Measurements from ENCODE around the gene CHD9. TPM values are rescaled to one million over a fixed set of nuclear protein-coding genes. Genes with fewer than 3 reads are reported as not detected.

Gene CHD9
- total RNA-seq, 4 donors from 2014 or later = 29.0 to 68.5 (median 37.3) TPM

DNA sequence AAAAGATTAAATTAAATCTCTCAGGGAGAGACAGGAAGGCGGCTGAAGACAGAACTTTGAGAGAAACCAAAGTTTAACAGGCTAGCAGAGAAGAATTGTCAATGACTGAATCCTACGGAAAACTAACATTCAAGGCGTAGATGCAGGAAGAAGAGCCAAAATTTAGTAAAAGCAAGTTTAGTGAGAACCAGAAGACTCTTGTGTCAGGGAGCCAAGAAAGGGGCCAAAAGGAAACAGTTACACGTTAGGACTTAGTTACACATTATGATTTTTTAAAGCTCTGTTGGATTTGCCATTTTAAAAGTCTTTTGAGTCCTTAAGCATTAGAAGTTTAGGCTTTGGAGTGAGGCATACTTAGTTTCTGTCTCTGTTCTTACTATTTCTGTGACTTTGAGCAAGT, 164.6 kb downstream of the CHD9 start:
- no peak overlapping the region for H3K4me3 ChIP-seq
- peaks cover 6 to 70% (median 24%) of the 10 kb centered on the region in 3 donors for H3K4me1 ChIP-seq
- intact Hi-C loops (cut with DNase I) = no loop called here
- TF ChIP-seq, protein P1, sequence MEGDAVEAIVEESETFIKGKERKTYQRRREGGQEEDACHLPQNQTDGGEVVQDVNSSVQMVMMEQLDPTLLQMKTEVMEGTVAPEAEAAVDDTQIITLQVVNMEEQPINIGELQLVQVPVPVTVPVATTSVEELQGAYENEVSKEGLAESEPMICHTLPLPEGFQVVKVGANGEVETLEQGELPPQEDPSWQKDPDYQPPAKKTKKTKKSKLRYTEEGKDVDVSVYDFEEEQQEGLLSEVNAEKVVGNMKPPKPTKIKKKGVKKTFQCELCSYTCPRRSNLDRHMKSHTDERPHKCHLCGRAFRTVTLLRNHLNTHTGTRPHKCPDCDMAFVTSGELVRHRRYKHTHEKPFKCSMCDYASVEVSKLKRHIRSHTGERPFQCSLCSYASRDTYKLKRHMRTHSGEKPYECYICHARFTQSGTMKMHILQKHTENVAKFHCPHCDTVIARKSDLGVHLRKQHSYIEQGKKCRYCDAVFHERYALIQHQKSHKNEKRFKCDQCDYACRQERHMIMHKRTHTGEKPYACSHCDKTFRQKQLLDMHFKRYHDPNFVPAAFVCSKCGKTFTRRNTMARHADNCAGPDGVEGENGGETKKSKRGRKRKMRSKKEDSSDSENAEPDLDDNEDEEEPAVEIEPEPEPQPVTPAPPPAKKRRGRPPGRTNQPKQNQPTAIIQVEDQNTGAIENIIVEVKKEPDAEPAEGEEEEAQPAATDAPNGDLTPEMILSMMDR (IDR thresholded peaks at IDR 0.05) = no peak
- TF ChIP-seq POLR2A (IDR thresholded peaks at IDR 0.05) = no peak
- peak overlapping the region; percentile 17 to 70 (median 62) for H3K27ac ChIP-seq
- H3K27me3 ChIP-seq = no peaks in the 10 kb centered on the region
- no peaks in the 10 kb centered on the region for H3K9me3 ChIP-seq
- WGBS, 2 donors = 35 to 49% methylated on average over 4 of the region's 4 CpGs
- H3K36me3 ChIP-seq = peaks cover 0 to 29% (median 0%) of the 10 kb centered on the region in 3 donors
- DNase-seq = no peak

DNA sequence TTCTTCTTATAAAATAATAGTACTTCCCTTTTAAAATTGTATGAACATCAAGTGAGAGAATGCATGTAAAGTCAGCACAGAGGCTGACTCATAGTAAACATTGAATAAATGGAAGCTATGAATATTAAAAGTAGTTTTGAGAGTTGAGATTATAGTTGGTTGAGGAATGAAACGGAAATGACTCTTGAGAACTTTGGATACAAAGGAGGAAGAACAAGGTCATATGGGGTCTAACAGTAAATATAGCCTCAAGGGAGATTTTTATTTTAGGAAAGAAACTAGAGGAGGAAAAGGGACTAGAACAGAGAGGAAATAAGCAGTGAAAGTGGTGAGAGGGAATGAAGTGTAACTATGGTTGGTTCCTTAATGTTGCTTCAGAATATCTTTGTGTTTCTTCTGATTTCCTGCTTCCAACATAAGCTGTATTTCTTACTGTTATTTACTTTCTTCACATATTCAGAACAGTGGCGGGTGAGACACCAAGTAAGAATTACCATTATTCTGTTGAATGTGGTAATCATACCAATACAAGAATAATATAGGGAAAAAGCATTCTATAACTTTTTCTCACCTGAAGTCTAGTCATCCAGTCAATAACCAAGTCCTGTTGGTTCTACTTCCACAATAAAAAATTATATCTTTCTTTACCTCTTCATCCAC, 165.1 kb downstream of the CHD9 start:
- WGBS, 2 donors = 40 to 48% methylated on average over 2 of the region's 2 CpGs
- H3K4me1 ChIP-seq = peaks cover 6 to 73% (median 24%) of the 10 kb centered on the region in 3 donors
- TF ChIP-seq, protein P1 (IDR thresholded peaks at IDR 0.05) = no peak
- TF ChIP-seq POLR2A (IDR thresholded peaks at IDR 0.05) = no peak
- no peak overlapping the region for H3K4me3 ChIP-seq
- H3K9me3 ChIP-seq = no peaks in the 10 kb centered on the region
- no peak for DNase-seq
- intact Hi-C loops (cut with DNase I) = no loop called here
- H3K36me3 ChIP-seq = peaks cover 0 to 32% (median 0%) of the 10 kb centered on the region in 3 donors
- peak overlapping the region; percentile 32 to 70 (median 62) for H3K27ac ChIP-seq
- no peaks in the 10 kb centered on the region for H3K27me3 ChIP-seq

DNA sequence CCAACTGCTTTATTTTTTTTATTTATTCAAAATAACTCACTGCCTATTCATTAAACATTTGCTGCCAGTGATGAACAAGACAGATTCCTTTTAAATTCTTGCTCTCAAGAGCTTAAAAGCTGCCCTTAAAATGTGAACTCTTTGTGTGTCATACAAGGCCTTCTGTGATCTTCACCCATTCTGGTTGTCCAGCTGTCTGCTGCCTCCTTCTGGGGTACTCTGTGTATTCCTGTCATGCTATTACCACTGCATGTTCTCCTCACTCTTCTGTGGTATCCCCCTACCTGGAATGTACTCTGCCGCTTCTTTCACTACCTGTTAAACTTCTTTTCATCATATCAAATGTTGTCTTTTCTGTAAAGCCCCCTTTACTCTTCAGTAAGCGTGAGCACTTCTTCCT, 165.8 kb downstream of the CHD9 start:
- H3K27me3 ChIP-seq = no peaks in the 10 kb centered on the region
- DNase-seq = no peak
- no peak overlapping the region for H3K4me3 ChIP-seq
- intact Hi-C loops (cut with DNase I) = no loop called here
- peak overlapping the region; percentile 32 to 70 (median 62) for H3K27ac ChIP-seq
- peaks cover 6 to 70% (median 22%) of the 10 kb centered on the region in 3 donors for H3K4me1 ChIP-seq
- H3K36me3 ChIP-seq = peaks cover 0 to 34% (median 0%) of the 10 kb centered on the region in 3 donors
- 78 to 96% methylated on average over 2 of the region's 2 CpGs for WGBS, 2 donors
- TF ChIP-seq, protein P1 (IDR thresholded peaks at IDR 0.05) = peak in 1 of 6 experiments; percentile 4
- TF ChIP-seq POLR2A (IDR thresholded peaks at IDR 0.05) = no peak
- no peaks in the 10 kb centered on the region for H3K9me3 ChIP-seq

DNA sequence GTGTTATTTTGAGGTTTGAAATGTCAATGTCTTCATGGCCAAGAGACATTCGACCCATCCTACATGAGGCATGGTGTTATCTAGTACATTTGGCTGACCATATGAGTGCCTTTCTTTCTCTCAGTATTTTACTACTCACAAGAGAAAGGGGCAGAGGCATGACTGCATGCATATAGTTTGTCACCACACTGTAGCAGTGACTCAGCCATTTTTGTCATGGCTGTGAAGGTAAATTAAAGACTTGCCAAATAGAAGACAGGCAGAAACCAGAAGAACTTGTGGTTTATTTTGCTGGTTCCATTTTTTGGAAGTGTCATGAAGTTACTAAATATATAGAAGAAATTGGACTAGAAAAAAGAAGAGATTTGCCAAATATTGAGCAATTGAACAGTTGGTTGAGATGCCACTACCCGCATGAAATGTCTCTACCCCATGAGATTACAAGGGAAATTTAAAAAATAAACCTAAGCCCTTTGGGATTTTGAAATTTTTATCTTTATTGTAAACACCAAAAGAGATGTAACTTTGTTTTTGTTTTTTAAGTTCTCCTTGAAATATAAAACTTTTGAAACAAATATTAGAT, 170.3 kb downstream of the CHD9 start:
- Histone ChIP-seq H3K27me3 (no peaks in the 10 kb centered on the region), H3K4me1 (peaks cover 0 to 28% (median 8%) of the 10 kb centered on the region in 3 donors), H3K27ac (peak overlapping the region in 1 of 4 donors; percentile 1), H3K4me3 (no peak overlapping the region), H3K36me3 (peaks cover 0 to 77% (median 22%) of the 10 kb centered on the region in 3 donors), H3K9me3 (no peaks in the 10 kb centered on the region)
- DNase-seq = no peak
- intact Hi-C loops (cut with DNase I) = no loop called here
- TF ChIP-seq POLR2A (IDR thresholded peaks at IDR 0.05) = no peak
- TF ChIP-seq, protein P1 (IDR thresholded peaks at IDR 0.05) = no peak
- 80 to 87% methylated on average over 2 of the region's 2 CpGs for WGBS, 2 donors

DNA sequence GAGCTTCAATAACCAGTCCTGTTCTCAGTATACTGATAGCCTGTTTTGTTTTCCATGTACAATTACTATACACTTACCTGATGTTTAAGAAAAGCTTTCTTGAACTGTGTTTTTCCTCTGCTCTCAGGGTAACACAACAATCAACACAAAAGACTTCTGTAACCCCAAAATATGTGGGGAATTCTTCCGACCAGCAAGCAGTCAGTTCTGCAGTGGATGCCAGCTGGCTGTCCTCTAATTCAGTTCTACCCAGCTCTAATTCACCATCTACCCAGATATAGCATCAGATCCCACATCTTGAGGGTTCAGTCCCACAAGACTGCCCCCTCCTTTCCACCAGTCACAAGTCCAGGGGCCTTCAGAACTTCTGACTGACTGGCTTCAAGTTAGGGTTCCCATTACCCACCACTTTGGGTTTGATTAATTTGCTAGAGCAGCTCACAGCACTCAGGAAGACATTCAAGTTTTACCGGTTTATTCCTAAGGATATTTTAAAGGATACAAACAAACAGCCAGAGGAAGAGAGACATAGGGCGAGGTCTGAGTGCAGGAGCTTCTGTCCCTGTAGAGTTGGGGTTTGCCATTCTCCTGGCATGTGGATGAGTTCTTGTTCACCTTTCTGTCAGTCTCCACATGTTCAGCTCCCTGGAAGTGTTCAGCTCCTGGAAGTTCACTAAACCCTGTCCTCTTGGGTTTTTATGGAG, 178.2 kb downstream of the CHD9 start:
- intact Hi-C loops (cut with DNase I) = no loop called here
- H3K27me3 ChIP-seq = no peaks in the 10 kb centered on the region
- H3K9me3 ChIP-seq = no peaks in the 10 kb centered on the region
- no peak for DNase-seq
- 73 to 78% methylated on average over 3 of the region's 3 CpGs for WGBS, 2 donors
- no peak overlapping the region for H3K4me3 ChIP-seq
- peaks cover 0 to 14% (median 0%) of the 10 kb centered on the region in 3 donors for H3K4me1 ChIP-seq
- peak overlapping the region in 2 of 4 donors; percentile 10 to 53 for H3K27ac ChIP-seq
- TF ChIP-seq POLR2A (IDR thresholded peaks at IDR 0.05) = no peak
- TF ChIP-seq, protein P1 (IDR thresholded peaks at IDR 0.05) = no peak
- H3K36me3 ChIP-seq = peaks cover 0 to 99% (median 17%) of the 10 kb centered on the region in 3 donors
